Effector memory CD8-positive, alpha-beta T cell (primary cell): Measurements from ENCODE around the gene BMP6.

ENCODE experiments used
- ATAC-seq: fragments of 150-1000 bp; cut with Tn5 transposase; replicated peaks from 2 replicates; pipeline ENCODE4 v1.10.0; 2021; ENCODE audit warnings: mild to moderate bottlenecking, moderate library complexity
- DNase-seq, 3 experiments: peaks; one replicate each; pipeline ENCODE4 v3.0.0; 2021
- H3K27ac Mint-ChIP-seq, 2 donors: one replicate each; pipeline ENCODE4 v1.8.0; 2022; ENCODE audit warnings: mild to moderate bottlenecking in 2 of 2, mixed read lengths in 2 of 2, moderate library complexity in 2 of 2
- H3K27me3 Mint-ChIP-seq, 2 donors: one replicate each; pipeline ENCODE4 v1.8.0; 2022; ENCODE audit warnings: mixed read lengths in 2 of 2
- H3K36me3 Mint-ChIP-seq: one replicate; pipeline ENCODE4 v1.8.0; 2022; ENCODE audit warnings: mild to moderate bottlenecking, moderate library complexity, mixed read lengths; ENCODE audit not compliant: insufficient read depth
- H3K4me1 Mint-ChIP-seq, 2 donors: one replicate each; pipeline ENCODE4 v1.8.0; 2022; ENCODE audit warnings: low read depth in 2 of 2, mixed read lengths in 2 of 2
- H3K4me3 Mint-ChIP-seq, 2 donors: one replicate each; pipeline ENCODE4 v1.8.0; 2022; ENCODE audit warnings: mild to moderate bottlenecking in 2 of 2, mixed read lengths in 2 of 2, moderate library complexity in 2 of 2
- H3K9me3 Mint-ChIP-seq, 2 donors: one replicate each; pipeline ENCODE4 v1.8.0; 2022; ENCODE audit warnings: mixed read lengths in 2 of 2

BMP6 gene

GRCh38 chr6:7818257-7819214, 92.6 kb downstream of the BMP6 start:
- Mint-ChIP-seq H3K4me3 (no peak overlapping the region), H3K9me3 (peaks cover 0 to 2% of the 10 kb centered on the region in 2 donors), H3K27ac (no peak overlapping the region), H3K27me3 (peaks cover 14 to 23% of the 10 kb centered on the region in 2 donors), H3K36me3 (no peaks in the 10 kb centered on the region), H3K4me1 (no peaks in the 10 kb centered on the region)
- DNase-seq (no peak), ATAC-seq (no peak)

DNA sequence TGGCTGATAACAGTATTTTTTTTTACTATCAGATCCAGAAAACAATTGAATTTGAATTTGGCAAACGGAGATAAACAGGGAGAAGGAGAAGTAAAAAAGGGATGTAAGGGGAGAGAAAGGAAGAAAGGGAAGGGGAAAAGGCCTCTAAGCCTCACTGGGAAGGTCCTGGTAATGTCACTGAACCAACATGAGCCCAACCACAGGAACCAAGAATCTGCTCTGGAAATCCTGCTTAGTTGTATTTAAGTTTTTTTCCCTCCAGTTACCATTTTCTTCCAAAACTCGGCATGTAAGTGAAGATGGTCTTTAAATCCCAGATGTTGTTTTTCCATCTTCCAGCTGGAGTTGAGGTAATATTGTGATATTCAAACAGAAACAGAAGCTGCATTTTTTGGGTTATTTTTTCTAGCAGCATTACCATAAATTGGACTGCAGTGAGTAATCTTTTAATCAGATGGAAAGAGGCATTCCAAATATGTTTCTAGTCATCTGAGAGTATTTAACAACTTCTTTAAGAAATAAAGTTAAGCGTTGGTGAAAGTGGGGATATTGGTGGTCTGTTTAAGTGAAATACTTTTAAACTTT, 93.6 kb downstream of the BMP6 start:
- Mint-ChIP-seq H3K4me3 (no peak overlapping the region), H3K27ac (no peak overlapping the region), H3K36me3 (no peaks in the 10 kb centered on the region), H3K27me3 (peaks cover 24 to 33% of the 10 kb centered on the region in 2 donors), H3K9me3 (peaks cover 0 to 2% of the 10 kb centered on the region in 2 donors), H3K4me1 (no peaks in the 10 kb centered on the region)
- DNase-seq = no peak
- no peak for ATAC-seq

DNA sequence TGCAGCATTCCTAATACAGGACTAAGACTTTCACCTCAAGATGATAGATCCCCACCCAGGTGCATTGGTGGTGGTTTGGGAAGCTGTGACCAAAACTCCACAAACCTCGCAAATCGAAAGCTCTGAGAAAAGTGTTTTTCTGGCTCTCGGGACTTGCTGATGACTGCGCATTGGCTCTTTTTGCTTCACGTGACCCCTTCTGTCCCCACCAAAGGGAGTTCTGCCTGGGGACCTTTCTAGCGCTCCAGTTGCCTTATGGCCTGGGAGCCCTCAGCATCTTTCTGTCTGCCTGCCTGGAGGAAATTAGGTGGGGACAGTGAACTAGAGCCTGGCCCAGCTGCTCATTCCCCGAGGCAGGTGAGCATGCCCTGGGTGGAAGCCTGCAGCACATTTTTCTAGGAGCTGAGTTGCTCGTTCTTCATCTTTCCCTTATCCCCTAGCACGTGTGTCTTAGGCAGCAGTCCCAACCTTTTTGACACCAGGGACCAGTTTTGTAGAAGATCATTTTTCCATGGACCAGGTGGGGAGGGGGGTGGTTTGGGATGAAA, 94.5 kb downstream of the BMP6 start:
- no peak for ATAC-seq
- Mint-ChIP-seq H3K27ac (no peak overlapping the region), H3K4me1 (no peaks in the 10 kb centered on the region), H3K36me3 (no peaks in the 10 kb centered on the region), H3K9me3 (peaks cover 0 to 2% of the 10 kb centered on the region in 2 donors), H3K4me3 (no peak overlapping the region), H3K27me3 (peaks cover 26 to 35% of the 10 kb centered on the region in 2 donors)
- no peak for DNase-seq

- no peaks in the 10 kb centered on the region for H3K36me3 Mint-ChIP-seq
- DNase-seq (no peak), ATAC-seq (no peak)
- H3K9me3 Mint-ChIP-seq = peaks cover 0 to 2% of the 10 kb centered on the region in 2 donors
- H3K27ac Mint-ChIP-seq = no peak overlapping the region
- H3K4me1 Mint-ChIP-seq = no peaks in the 10 kb centered on the region
- H3K27me3 Mint-ChIP-seq = peaks cover 31 to 43% of the 10 kb centered on the region in 2 donors
- H3K4me3 Mint-ChIP-seq = no peak overlapping the region
These were observed 95.5 kb downstream of the BMP6 start for GRCh38 chr6:7821426-7821825.

GRCh38 chr6:7823552-7823951, 97.7 kb downstream of the BMP6 start:
- H3K9me3 Mint-ChIP-seq = peaks cover 0 to 2% of the 10 kb centered on the region in 2 donors
- H3K36me3 Mint-ChIP-seq = no peaks in the 10 kb centered on the region
- ATAC-seq (no peak), DNase-seq (no peak)
- peaks cover 31 to 52% of the 10 kb centered on the region in 2 donors for H3K27me3 Mint-ChIP-seq
- no peak overlapping the region for H3K27ac Mint-ChIP-seq
- H3K4me1 Mint-ChIP-seq = no peaks in the 10 kb centered on the region
- H3K4me3 Mint-ChIP-seq = no peak overlapping the region

GRCh38 chr6:7825986-7826385, 100.1 kb downstream of the BMP6 start:
- Mint-ChIP-seq H3K9me3 (peaks cover 0 to 3% of the 10 kb centered on the region in 2 donors), H3K4me3 (no peak overlapping the region), H3K36me3 (no peaks in the 10 kb centered on the region), H3K27ac (no peak overlapping the region), H3K27me3 (peaks cover 48 to 52% of the 10 kb centered on the region in 2 donors), H3K4me1 (no peaks in the 10 kb centered on the region)
- DNase-seq (no peak), ATAC-seq (no peak)

GRCh38 chr6:7827142-7827541, 101.2 kb downstream of the BMP6 start:
- Mint-ChIP-seq H3K9me3 (peaks cover 0 to 5% of the 10 kb centered on the region in 2 donors), H3K4me3 (no peak overlapping the region), H3K4me1 (no peaks in the 10 kb centered on the region), H3K27ac (no peak overlapping the region), H3K36me3 (no peaks in the 10 kb centered on the region), H3K27me3 (peaks cover 51 to 57% of the 10 kb centered on the region in 2 donors)
- no peak for DNase-seq
- no peak for ATAC-seq

DNA sequence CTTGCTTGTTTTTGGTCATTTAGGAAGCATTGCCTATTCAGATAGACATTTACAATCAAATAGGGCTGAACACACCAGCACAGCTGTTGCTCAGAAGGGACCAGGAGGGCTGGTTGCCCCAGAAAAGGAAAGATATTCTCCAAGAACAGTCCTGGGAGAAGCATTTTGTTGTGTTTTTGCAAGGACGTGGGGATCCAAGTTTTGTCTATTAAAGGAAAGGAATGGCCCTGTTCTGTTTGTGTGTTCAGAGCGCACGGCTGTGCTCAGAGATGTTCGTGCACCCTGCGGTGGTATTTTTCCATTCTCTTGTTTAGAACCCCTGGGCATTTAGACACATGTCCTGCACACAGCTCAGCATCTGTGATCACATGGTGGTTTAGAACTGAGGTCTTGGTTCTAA, 102.2 kb downstream of the BMP6 start:
- DNase-seq = no peak
- Mint-ChIP-seq H3K27ac (no peak overlapping the region), H3K4me3 (no peak overlapping the region), H3K9me3 (peaks cover 0 to 3% of the 10 kb centered on the region in 2 donors), H3K27me3 (peaks cover 51 to 55% of the 10 kb centered on the region in 2 donors), H3K4me1 (no peaks in the 10 kb centered on the region), H3K36me3 (no peaks in the 10 kb centered on the region)
- ATAC-seq = no peak

- DNase-seq (no peak), ATAC-seq (no peak)
- Mint-ChIP-seq H3K36me3 (no peaks in the 10 kb centered on the region), H3K9me3 (peaks cover 0 to 3% of the 10 kb centered on the region in 2 donors), H3K27me3 (peaks cover 33 to 50% of the 10 kb centered on the region in 2 donors), H3K4me1 (no peaks in the 10 kb centered on the region), H3K4me3 (no peak overlapping the region), H3K27ac (no peak overlapping the region)
These were observed 107.2 kb downstream of the BMP6 start for GRCh38 chr6:7832904-7833750.

DNA sequence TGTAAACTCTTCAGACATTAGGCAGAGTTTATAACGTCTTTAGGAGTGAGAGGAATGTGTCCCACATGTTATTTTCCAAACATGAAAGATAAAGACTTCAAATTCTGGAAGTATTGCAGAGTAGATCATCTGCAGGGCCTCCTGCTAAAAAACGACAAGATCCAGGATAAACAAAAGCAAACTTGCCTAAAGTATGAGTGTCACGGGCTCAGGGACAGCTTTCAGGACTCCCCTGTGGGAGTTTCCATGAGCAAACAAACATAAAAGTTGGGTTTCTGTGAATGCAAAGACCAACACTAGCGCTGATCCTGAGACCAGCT, 107.8 kb downstream of the BMP6 start:
- Mint-ChIP-seq H3K36me3 (no peaks in the 10 kb centered on the region), H3K4me3 (no peak overlapping the region), H3K27me3 (peaks cover 33 to 50% of the 10 kb centered on the region in 2 donors), H3K27ac (no peak overlapping the region), H3K9me3 (peaks cover 0 to 3% of the 10 kb centered on the region in 2 donors), H3K4me1 (no peaks in the 10 kb centered on the region)
- ATAC-seq (no peak), DNase-seq (no peak)

DNA sequence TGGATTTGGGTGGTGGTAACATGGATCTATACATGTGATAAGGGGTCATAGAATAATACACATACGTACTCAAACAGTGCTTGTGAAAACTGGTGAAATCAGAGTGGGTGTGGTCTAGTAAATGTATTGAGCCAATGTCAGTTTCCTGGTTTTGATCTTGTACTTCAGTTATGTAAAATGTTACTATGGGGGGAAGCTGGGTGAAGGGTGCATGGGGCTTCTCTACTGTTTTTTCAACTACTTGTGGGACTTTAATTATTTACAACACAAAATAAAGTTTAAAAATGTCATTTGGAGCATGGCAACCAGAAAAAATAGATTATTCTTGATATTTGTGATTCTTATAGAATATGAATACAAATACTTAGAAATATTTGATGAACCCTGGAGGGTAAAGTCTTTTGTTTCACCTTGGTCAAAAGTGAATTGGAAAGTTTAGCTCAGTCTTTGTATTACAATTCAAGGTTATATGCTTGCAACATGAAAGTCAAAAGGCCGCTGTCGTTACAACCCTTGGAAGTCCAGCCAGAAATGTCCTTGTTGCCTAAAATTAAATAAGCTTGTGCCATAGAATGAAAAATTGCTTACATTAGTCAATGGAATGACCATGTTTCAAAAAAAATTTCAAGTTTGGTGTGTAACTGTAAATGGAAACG, 110.6 kb downstream of the BMP6 start:
- Mint-ChIP-seq H3K4me1 (no peaks in the 10 kb centered on the region), H3K9me3 (no peaks in the 10 kb centered on the region), H3K27ac (no peak overlapping the region), H3K27me3 (peaks cover 29 to 37% of the 10 kb centered on the region in 2 donors), H3K36me3 (no peaks in the 10 kb centered on the region), H3K4me3 (no peak overlapping the region)
- ATAC-seq = no peak
- no peak for DNase-seq

GRCh38 chr6:7841781-7842468, 116.0 kb downstream of the BMP6 start:
- DNase-seq (no peak), ATAC-seq (no peak)
- H3K27me3 Mint-ChIP-seq = peaks cover 23 to 48% of the 10 kb centered on the region in 2 donors
- no peaks in the 10 kb centered on the region for H3K4me1 Mint-ChIP-seq
- no peaks in the 10 kb centered on the region for H3K36me3 Mint-ChIP-seq
- H3K4me3 Mint-ChIP-seq = no peak overlapping the region
- H3K9me3 Mint-ChIP-seq = no peaks in the 10 kb centered on the region
- no peak overlapping the region for H3K27ac Mint-ChIP-seq
